DOHH2 (cell line): ENCODE results near the gene TMEM80.

Experiments used
- CTCF ChIP-seq: fragments of 200-600 bp; sonication (generic); IDR thresholded peaks from one replicate; pipeline ENCODE4 v1.5.1; 2014; ENCODE audit warnings: antibody characterized with exemption, mild to moderate bottlenecking, low read depth, low read length; ENCODE audit not compliant: poor library complexity, severe bottlenecking
- EZH2phosphoT487 ChIP-seq: fragments of 200-600 bp; sonication (generic); IDR thresholded peaks from 2 replicates; pipeline ENCODE4 v1.6.1; 2017; ENCODE audit warnings: borderline replicate concordance, mild to moderate bottlenecking, antibody characterized with exemption, low read length, moderate library complexity, mixed read lengths

- TF ChIP-seq CTCF (no peak), EZH2phosphoT487 (no peak)
Observed at GRCh38 chr11:660281-660680, 35.3 kb upstream of the TMEM80 start.
